Keratinocyte (primary cell): ENCODE data around the gene UBE2I. TPM values are rescaled to one million over a fixed set of nuclear protein-coding genes. Genes with fewer than 3 reads are reported as not detected.

Experiments
- DNase-seq: peaks from one replicate; pipeline ENCODE4 v3.0.0-alpha.2; 2011; ENCODE audit warnings: low read depth, missing footprints, low spot score
- FAIRE-seq: peaks from 2 replicates; lab custom pipeline; 2011; peaks lifted over from hg19 to GRCh38; lab: Jason Lieb, UNC
- H2AFZ ChIP-seq: 2 replicates; pipeline ENCODE4 v1.6.0; 2012; ENCODE audit warnings: low read length, control low read depth, inconsistent platforms; ENCODE audit not compliant: control insufficient read depth
- H3K27ac ChIP-seq: 2 replicates; pipeline ENCODE4 v1.5.1; 2011; ENCODE audit warnings: low read length; ENCODE audit not compliant: control insufficient read depth, insufficient read depth
- H3K27me3 ChIP-seq: 3 replicates; pipeline ENCODE4 v1.6.0; 2011; ENCODE audit warnings: low read length; ENCODE audit not compliant: control insufficient read depth, insufficient read depth; ENCODE audit errors: extremely low read depth
- H3K36me3 ChIP-seq, 2 experiments: 2 replicates in 1 of 2; 3 replicates in 1 of 2; pipeline ENCODE4 v1.5.1; 2011; ENCODE audit warnings: low read length in 2 of 2, mild to moderate bottlenecking in 1 of 2; ENCODE audit not compliant: control insufficient read depth in 2 of 2, insufficient read depth in 2 of 2; ENCODE audit errors: extremely low read depth in 1 of 2
- H3K4me1 ChIP-seq: 3 replicates; pipeline ENCODE4 v1.5.1; 2011; ENCODE audit warnings: low read length; ENCODE audit not compliant: control insufficient read depth, insufficient read depth; ENCODE audit errors: extremely low read depth
- H3K4me2 ChIP-seq: 3 replicates; pipeline ENCODE4 v1.6.0; 2011; ENCODE audit warnings: low read depth, low read length; ENCODE audit not compliant: control insufficient read depth, insufficient read depth; ENCODE audit errors: extremely low read depth
- H3K4me3 ChIP-seq, 3 experiments: fragments of 200-600 bp in 1 of 3; sonication (generic) in 1 of 3; 2 replicates in 2 of 3; 3 replicates in 1 of 3; pipeline ENCODE4 v1.5.1; 2011 to 2016; ENCODE audit warnings: low read length in 3 of 3, mild to moderate bottlenecking in 3 of 3, control low read depth in 2 of 3, inconsistent platforms in 1 of 3, low read depth in 1 of 3, mixed read lengths in 1 of 3, mixed run types in 1 of 3, moderate library complexity in 1 of 3; ENCODE audit not compliant: control insufficient read depth in 2 of 3, insufficient read depth in 2 of 3; ENCODE audit errors: extremely low read depth in 1 of 3
- H3K79me2 ChIP-seq: 2 replicates; pipeline ENCODE4 v1.6.0; 2012; ENCODE audit warnings: low read length; ENCODE audit not compliant: control insufficient read depth, insufficient read depth
- H3K9ac ChIP-seq: 3 replicates; pipeline ENCODE4 v1.6.0; 2011; ENCODE audit warnings: low read length; ENCODE audit not compliant: control insufficient read depth, insufficient read depth; ENCODE audit errors: extremely low read depth
- H3K9me1 ChIP-seq: 3 replicates; pipeline ENCODE4 v1.6.0; 2011; ENCODE audit warnings: low read length; ENCODE audit not compliant: control insufficient read depth, insufficient read depth; ENCODE audit errors: extremely low read depth
- H3K9me3 ChIP-seq: 2 replicates; pipeline ENCODE4 v1.5.1; 2012; ENCODE audit warnings: low read depth, low read length; ENCODE audit not compliant: control insufficient read depth
- H4K20me1 ChIP-seq: 3 replicates; pipeline ENCODE4 v1.6.0; 2011; ENCODE audit warnings: low read length; ENCODE audit not compliant: control insufficient read depth, insufficient read depth; ENCODE audit errors: extremely low read depth
- EZH2 ChIP-seq: IDR thresholded peaks from one replicate; pipeline ENCODE4 v1.6.1; 2012; ENCODE audit warnings: inconsistent platforms, mild to moderate bottlenecking, low read length, moderate library complexity
- dilution Hi-C: fragments of 300-500 bp; cut with MboI; formaldehyde crosslinking; loops from one replicate; pipeline ENCODE4 v1.7.0; 2020; ENCODE audit warnings: low sequenced_read_pairs; ENCODE audit not compliant: extremely low pct_ligation_motif_present
- polyA plus RNA-seq, 5 experiments: library from polyadenylated mRNA; depleted of rRNA in 3 of 5; stranded (reverse) in 3 of 5; stranded (forward) in 1 of 5; unstranded in 1 of 5; fragments of >200 nt; gene quantifications; 1 replicate in 1 of 5; 2 replicates in 3 of 5; 3 replicates in 1 of 5; pipeline versions ENCODE4 v1.2.1 to v1.2.3, GENCODE V29; 2011 to 2012; ENCODE audit warnings: missing spikeins in 2 of 5, low read depth in 1 of 5, low replicate concordance in 1 of 5
- TF ChIP-seq, protein P1 (sequence below), 3 experiments: IDR thresholded peaks in 1 of 3; conservative IDR thresholded peaks in 1 of 3; optimal IDR thresholded peaks in 1 of 3; 2 replicates in 2 of 3; 3 replicates in 1 of 3; pipeline versions ENCODE3 to v1.5.1; 2011; ENCODE audit warnings: low read length in 3 of 3, mild to moderate bottlenecking in 3 of 3, moderate library complexity in 2 of 3, control low read depth in 1 of 3, inconsistent platforms in 1 of 3; ENCODE audit not compliant: insufficient read depth in 2 of 3; ENCODE audit errors: extremely low read depth in 1 of 3

Gene UBE2I
- polyA plus RNA-seq, 1 donor (not counting 4 experiments of a cell fraction or from before 2014, with no cell fraction given): 157 TPM

DNA sequence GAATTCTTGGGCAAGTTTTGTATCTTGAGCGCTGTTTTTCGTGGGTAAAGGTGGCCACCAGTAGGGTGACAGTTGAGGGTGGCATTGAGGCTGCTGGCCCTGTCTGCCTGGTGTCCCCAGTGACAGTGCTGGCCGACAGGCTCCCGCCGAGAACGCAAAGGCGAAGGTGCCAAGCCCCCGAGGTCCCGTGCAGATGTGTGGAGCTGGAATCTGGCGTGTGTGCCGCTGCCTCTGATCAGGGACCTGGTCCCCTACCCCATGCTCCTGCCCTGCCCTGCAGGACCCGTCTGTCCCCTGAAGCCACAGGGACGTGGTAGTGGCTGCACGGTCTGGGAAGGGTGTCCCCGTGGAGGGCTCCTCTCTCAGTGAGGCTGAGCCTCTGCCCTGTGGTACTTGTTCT lies 3.5 kb downstream of the UBE2I start:
- FAIRE-seq (no peak), DNase-seq (no peak)
- H3K9me1 ChIP-seq: no peaks in the 10 kb centered on the region
- no peak overlapping the region for H3K27ac ChIP-seq
- dilution Hi-C loops: no loop called here
- H3K4me3 ChIP-seq: no peak overlapping the region
- H4K20me1 ChIP-seq: peaks cover 34% of the 10 kb centered on the region
- no peak overlapping the region for H3K9ac ChIP-seq
- no peak overlapping the region for H2AFZ ChIP-seq
- no peak for TF ChIP-seq EZH2
- TF ChIP-seq, protein P1, sequence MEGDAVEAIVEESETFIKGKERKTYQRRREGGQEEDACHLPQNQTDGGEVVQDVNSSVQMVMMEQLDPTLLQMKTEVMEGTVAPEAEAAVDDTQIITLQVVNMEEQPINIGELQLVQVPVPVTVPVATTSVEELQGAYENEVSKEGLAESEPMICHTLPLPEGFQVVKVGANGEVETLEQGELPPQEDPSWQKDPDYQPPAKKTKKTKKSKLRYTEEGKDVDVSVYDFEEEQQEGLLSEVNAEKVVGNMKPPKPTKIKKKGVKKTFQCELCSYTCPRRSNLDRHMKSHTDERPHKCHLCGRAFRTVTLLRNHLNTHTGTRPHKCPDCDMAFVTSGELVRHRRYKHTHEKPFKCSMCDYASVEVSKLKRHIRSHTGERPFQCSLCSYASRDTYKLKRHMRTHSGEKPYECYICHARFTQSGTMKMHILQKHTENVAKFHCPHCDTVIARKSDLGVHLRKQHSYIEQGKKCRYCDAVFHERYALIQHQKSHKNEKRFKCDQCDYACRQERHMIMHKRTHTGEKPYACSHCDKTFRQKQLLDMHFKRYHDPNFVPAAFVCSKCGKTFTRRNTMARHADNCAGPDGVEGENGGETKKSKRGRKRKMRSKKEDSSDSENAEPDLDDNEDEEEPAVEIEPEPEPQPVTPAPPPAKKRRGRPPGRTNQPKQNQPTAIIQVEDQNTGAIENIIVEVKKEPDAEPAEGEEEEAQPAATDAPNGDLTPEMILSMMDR (optimal IDR thresholded peaks at IDR 0.05 in 1 of 3, IDR thresholded peaks at IDR 0.05 in 1 of 3, conservative IDR thresholded peaks at IDR 0.05 in 1 of 3; ENCODE audit: extremely low read depth in 1 of 3, insufficient read depth in 2 of 3, low read length in 3 of 3): no peak
- H3K36me3 ChIP-seq: peaks cover 26 to 43% of the 10 kb centered on the region in 2 experiments
- peaks cover 16% of the 10 kb centered on the region for H3K4me1 ChIP-seq
- H3K79me2 ChIP-seq: peaks cover 72% of the 10 kb centered on the region
- no peak overlapping the region for H3K4me2 ChIP-seq
- H3K27me3 ChIP-seq: no peaks in the 10 kb centered on the region
- H3K9me3 ChIP-seq: no peaks in the 10 kb centered on the region

DNA sequence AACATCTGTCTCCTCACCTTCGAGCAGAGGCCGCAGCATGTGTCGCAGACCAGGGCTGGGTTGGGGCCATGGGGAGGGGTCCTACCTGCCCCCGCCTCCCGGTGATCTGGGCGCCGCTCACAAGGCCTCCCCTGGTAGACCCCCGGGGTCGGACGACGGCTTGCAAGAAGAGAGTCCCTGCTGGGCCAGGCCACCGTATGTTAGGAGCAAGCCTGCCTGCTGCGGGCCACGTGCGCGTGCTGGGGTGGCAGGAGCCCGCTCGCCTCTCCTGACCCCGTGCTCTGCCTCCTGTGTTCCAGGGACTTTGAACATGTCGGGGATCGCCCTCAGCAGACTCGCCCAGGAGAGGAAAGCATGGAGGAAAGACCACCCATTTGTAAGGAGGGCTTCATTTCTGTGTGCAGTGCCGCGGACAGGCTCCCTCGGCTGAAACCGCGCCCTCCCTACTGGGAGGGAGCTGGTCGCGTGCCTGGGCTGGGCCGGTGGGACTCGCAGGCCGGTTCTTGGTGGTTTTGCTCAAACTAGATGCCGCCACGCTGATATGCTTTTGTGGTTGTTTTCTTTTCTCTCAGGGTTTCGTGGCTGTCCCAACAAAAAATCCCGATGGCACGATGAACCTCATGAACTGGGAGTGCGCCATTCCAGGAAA lies 4.4 kb downstream of the UBE2I start:
- Histone ChIP-seq H3K27me3 (no peaks in the 10 kb centered on the region), H3K9me1 (no peaks in the 10 kb centered on the region), H2AFZ (no peak overlapping the region), H3K4me3 (no peak overlapping the region), H3K36me3 (peaks cover 26 to 51% of the 10 kb centered on the region in 2 experiments), H3K9me3 (no peaks in the 10 kb centered on the region), H3K79me2 (peaks cover 80% of the 10 kb centered on the region), H3K4me1 (peaks cover 16% of the 10 kb centered on the region), H3K4me2 (no peak overlapping the region), H3K9ac (no peak overlapping the region), H3K27ac (no peak overlapping the region), H4K20me1 (peaks cover 34% of the 10 kb centered on the region)
- no peak for DNase-seq
- dilution Hi-C loops: no loop called here
- no peak for FAIRE-seq
- TF ChIP-seq EZH2: no peak
- TF ChIP-seq, protein P1 (optimal IDR thresholded peaks at IDR 0.05 in 1 of 3, IDR thresholded peaks at IDR 0.05 in 1 of 3, conservative IDR thresholded peaks at IDR 0.05 in 1 of 3; ENCODE audit: extremely low read depth in 1 of 3, insufficient read depth in 2 of 3, low read length in 3 of 3): no peak
